RKO (cell line): ENCODE results near the gene EXOC1.
"Not testable (repeated sequence)": the region's sequence is repeated elsewhere in the genome, so short reads cannot be mapped to it uniquely, and the experiment has no call there.

Experiments
- DNase-seq: peaks from one replicate; pipeline ENCODE4 v3.0.0-alpha.2; 2016; ENCODE audit warnings: low spot score

The EXOC1 gene

DNA sequence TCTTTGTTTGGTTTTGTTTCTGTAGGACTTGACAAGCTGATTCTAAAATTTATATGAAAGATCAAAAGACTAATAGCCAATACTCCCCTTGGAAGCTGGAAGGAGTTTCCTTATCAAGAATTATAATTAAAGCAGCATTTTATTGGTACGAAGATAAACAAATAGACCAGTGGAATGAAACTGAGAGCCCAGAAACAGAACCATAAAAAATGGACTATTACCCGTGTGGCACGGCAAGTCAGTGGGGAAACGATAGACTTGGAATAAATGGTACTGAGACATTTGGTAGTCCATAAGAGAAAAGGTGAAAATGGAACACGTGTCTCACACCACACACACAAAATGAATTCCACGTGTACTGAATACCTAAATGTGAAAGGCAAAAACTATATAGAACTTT, 52.9 kb downstream of the EXOC1 start:
- DNase-seq: no peak

DNA sequence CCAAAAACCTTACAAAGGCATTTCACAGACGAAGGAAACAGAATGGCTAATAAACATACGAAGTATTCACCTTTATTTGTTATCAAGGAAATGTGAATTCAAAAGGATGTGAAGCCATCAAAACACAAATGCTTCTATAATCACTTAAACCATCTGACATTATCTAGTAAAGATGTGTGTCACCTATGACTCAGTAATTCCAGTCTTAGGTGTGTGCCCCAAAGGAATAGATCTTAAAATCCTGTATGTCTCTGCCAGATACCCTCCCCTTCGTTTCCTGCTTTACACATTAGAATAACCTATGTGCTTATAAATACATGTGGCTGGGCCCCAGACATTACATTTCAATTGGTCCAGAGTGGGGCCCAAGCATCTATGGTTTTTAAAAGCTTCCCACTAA, 53.5 kb downstream of the EXOC1 start:
- DNase-seq: peak; percentile 64

DNA sequence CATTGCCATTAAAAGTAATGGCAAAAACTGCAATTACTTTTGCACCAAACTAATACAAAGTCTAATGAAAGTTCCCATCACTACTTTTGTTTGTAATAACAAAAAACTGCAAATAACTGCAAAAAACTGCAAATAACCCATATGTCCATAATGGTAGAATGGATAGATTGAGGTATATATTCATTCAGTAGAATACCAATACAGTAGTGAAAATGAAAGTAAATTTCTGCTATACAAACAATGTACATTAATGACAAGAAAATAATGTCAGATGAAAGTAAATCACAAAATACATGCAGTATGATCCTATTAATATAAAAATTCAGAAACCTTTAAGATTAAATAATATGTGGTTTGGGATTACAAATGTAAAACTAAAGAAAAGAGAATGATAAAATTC, 54.0 kb downstream of the EXOC1 start:
- no peak for DNase-seq

DNA sequence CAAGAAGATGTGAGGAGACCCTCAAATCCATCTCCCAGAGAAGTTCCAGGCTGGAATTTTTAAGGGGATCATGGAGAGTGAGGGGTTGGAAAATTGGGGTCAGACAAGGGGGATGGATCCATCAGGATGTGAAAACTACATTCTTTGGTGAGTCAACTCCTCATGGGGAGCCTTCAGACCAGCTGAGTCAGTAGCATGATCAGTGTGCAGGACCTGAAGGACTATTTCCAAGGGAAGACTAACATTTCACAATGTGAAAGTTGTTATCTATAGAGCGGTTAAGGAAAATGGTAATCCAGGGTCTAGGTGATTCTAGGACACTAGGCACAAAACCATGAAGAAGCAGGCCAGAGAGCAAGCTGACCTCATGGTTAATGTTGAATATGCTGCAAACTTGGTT, 56.7 kb downstream of the EXOC1 start:
- DNase-seq: peak; percentile 29

GRCh38 chr4:55912249-55912648, 58.8 kb downstream of the EXOC1 start:
- no peak for DNase-seq

GRCh38 chr4:55920571-55920970, 67.1 kb downstream of the EXOC1 start:
- no peak for DNase-seq

DNA sequence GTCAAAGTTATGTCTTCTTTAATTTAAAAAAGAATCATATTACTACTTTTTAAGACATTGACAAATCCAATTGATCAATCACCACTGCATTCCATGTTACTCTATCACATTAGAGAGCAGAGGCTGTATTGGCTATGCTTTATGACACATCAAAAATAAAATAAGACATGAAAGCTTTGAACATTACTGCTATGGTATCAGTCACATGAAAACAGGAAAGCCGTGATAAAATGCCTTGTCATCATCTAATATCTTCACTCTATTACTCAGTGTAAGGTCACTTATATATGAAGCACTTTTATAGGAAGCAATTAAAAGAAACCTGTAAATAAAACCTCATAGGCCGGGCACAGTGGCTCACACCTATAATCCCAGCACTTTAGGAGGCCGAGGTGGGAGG, 67.6 kb downstream of the EXOC1 start:
- DNase-seq: peak; percentile 78

DNA sequence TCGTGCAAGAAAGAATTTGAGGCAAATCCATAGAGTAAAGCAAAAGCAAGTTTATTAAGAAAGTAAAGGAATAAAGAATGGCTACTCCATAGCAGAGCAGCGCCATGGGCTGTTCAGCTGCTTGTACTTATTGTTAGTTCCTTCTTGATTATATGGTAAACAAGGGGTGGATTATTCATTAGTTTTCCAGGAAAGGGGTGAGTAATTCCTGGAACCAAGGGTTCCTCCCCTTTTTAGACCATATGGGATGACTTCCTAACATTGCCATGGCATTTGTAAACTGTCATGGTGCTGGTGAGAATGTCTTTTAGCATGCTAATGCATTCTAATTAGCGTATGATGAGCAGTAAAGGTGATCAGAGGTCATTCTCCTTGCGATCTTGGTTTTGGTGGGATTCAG, 71.8 kb downstream of the EXOC1 start:
- DNase-seq: no peak

DNA sequence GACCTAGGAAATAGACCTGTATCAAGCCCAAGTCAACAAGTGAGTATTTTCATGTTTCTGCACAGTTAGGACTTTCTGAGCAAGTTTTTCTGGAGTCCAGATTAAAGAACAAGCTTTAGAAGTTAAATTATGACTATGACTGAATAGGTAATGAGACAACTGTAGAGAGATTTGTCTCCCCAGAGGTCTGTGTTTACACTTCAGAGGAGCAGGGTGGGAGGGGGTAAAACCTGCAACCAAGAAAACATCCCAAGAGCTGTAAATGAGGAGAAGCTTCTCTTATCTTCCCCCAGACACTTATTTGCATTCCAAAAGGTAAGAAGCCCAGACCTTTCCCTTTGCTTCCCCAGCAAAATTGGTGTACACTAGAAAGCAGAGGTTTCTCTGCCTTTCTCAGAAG, 73.2 kb downstream of the EXOC1 start:
- no peak for DNase-seq

DNA sequence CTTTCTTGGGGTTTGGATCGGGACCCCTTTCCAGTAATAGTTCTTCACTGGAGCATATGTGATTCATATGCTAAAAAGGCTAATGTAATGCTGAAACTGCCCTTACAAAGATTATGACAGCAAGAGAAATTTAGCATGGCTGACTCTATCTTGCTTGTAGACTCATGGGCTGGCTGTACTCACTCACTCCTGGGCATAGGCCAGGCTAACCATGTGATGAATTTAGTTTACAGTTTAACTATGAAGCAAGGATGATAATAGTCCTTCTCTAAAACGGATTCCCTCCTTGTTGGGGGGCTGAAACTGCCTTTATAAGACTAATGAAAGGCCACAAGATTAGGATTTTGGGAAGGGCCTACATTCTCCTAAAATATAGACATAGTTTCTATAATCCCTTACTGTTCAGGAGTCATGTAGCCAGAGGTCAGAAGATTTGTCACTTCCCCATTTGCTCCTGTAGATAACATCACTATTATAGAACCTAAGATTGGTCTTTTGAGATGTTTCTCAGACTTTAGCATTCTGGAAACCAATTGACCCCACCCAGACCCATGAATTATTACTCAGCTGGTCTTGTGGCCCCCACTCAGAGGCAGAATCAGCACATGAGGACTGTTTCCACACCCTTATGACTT, 74.5 kb downstream of the EXOC1 start:
- DNase-seq: no peak

- DNase-seq: no peak
Measured at GRCh38 chr4:55928846-55929245, 75.4 kb downstream of the EXOC1 start.

DNA sequence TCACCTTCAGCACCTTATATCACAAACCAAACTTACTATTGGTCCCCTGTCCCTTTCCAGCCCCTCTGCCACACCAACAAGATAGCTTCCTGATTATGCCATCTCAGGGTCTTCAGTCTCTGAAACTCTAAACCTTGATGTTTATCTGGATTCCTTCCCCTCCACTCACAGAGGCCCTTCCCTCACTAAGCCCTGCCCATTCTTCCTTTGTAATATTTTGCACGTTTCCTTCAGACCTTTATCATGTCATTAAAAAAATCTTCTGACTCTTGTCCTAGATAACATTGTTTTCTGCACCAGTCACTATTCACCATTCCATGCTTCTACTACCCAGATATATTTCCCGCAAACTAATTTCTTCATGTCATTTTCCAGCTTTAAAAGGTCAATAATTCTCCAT, 77.6 kb downstream of the EXOC1 start:
- DNase-seq: no peak

DNA sequence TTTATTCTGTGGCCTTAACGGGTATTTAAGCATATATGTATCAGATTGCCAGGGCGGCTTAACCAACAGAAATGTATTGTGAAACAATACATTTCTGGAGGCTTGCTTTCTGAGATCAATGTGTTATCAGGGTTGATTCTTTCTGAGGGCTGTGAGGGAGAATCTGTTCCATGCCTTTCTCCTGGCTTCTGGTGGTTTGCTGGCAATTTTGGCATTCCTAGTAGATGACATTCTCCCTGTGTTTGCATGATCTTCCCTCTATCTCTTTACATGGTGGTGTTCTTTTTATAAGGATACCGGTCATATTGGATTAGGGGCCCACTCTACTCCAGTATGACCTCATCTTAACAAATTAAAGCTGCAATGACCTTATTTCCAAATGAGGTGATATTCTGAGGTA, 78.4 kb downstream of the EXOC1 start:
- DNase-seq: no peak

GRCh38 chr4:55932511-55932910, 79.1 kb downstream of the EXOC1 start:
- DNase-seq: no peak

DNA sequence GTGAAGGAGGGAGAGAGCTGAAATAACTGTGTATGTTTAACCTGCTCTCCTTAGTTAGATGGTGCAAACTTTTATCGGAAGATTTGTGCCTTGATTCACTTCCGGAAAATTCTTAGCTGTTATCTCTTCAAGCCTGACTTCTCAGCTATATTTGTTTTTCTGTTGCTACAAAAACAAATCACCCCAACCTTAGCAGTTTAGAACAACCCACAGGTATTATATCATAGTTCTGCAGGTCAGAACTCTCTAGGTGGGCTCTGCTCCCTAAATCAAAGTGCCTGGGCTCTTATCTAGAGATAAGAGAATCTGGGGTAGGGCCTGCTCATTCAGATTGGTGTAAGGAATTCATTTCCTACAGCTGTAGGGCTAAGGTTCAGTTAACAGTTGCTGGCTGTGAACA, 80.2 kb downstream of the EXOC1 start:
- no peak for DNase-seq

DNA sequence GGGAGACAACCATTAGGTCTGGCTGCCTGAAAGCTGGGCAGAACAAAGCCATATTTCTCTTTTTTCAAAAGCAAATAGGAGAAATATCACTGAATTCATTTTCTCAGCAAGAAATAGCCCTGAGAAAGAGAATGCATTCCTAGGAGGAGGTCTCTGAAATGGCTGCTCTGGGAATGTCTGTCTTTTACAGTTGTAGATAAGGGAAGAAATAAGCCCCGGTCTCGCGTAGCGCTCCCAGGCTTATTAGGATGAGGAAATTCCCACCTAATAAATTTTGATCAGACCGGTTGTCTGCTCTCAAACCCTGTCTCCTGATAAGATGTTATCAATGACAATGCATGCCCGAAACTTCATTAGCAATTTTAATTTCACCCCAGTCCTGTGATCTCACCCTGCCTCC, 82.5 kb downstream of the EXOC1 start:
- not testable (repeated sequence) for DNase-seq

DNA sequence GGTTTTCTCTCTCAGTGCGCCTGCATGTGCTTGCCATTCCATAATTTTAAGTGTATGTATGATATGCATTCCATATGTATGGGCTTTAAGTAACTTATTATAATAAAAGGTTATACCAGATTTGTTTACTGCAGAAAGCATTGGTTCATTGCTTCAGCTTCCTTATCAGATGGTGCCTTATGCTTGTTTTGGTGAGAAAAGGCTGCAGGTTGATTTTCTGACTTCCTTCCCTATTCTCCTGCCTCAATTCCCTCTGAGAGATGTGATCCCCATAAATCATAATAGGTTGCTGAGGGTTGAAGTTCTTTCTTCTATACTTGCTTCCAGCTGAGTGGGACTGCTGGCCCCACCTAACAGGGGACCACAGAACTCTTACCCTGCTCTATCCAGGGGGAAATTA, 85.0 kb downstream of the EXOC1 start:
- DNase-seq: no peak

GRCh38 chr4:55939421-55939820, 86.0 kb downstream of the EXOC1 start:
- no peak for DNase-seq

DNA sequence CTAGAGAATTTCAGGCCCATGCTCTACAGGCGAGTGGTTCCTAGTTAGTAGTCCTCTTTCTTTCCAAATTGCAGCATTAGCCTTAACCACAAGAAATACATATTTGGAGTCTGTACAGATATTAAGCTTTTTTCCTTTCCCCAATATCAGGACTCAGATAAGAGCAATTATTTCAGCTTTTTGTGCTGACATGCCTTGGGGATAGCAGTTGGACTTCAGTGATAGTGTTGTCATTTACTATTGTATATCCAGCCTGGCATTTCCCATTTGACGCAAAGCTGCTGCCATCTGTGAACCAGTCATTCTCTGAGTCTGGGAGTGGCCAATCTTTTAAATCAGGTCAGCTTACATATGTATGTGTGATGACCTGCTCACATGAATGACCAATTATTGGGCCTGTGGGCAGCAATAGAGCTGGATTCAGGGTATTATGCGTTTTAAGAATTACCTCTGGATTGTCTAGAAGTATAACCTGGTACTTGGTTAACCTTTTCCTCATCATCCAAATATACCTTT, 88.5 kb downstream of the EXOC1 start:
- DNase-seq: no peak

DNA sequence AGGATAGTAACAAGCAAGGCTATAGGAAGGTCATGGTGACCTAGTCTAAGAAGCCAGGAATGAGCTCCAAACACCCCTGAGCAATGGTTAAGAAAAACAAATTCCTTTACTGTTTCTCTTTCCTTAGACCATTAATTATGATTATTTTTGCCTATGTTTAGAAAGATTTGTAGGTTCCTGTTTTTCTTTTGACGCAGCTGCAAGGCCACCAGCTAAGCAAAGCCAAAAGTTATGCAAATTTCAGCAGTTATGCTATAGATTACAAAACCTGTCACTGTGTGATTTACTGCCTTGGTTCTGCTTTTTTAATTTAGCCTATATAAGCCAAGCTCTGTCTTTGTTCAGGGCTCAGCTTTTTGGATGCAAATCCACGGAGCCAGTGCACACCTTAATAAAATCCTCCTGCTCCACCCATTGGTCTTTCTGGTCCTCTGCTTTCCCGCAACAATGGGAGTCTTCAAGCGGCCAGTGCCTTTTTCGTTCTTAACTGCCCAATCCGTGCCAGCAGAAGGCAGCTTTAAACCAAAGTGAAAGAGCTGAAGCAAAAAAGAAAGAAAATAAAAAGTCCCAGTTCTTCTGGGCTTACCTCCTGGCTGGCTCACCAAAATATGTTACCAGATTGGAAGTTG, 93.9 kb downstream of the EXOC1 start:
- no peak for DNase-seq

DNA sequence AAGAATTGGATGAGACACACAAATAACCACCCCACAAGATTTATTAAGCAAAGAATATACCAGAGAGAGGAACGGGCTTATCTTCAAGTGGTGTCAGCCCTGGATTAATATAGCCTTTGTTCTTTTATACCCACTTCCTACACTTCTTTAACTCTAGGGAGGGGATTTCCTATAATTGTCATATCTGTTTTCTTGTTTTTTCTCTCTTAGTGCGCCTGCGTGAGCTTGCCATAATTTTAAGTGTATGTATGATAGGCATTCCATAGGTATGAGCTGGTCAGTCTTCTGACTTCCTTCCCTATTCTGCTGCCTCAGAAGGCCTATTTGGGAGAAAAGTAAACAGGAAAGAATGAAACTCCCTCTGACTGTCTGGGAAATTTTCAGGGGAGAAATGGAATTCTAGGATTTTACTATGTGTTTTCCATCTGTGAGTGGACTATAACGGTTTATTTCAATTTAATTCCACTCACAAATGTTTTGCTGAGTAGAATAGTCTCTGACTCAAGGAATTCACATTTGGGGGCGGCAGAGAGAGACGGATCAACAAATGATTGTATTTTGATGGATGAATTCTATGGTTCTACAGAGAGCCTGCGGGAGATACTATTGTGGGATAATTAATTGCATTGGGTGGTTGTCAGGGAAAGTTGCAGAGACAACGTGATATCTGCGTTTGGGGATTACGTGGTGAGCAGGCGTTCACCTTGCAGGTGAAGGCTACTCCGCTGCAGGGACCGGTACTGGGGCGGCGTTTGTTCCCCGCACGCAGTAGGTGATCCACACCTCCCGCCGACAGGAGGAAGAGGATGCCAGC, 94.7 kb downstream of the EXOC1 start:
- peak; percentile 98 for DNase-seq

GRCh38 chr4:55948726-55949481, 95.5 kb downstream of the EXOC1 start, which contains the start of gene CEP135:
Gene CEP135, plus strand, starts transcription at chr4:55948945. Its CDS starts 3,186 bp downstream, at chr4:55952131.
- DNase-seq: peak; percentile 91
